Trophoblast cell (in vitro differentiated cells and primary cell): ENCODE data around the gene STK26.
A peak's percentile ranks its signal among the peaks of the same experiment; 100 is the strongest.

ENCODE experiments used
- DNase-seq, 2 donors: peaks; one replicate each; pipeline ENCODE4 v3.0.0-alpha.2; 2016
- H2AFZ ChIP-seq: 2 replicates; pipeline ENCODE4 v1.6.1; 2013; ENCODE audit warnings: low read length, moderate library complexity, mild to moderate bottlenecking; ENCODE audit not compliant: insufficient read depth, poor library complexity
- H2AK5ac ChIP-seq: 2 replicates; pipeline ENCODE4 v1.6.1; 2013; ENCODE audit warnings: mild to moderate bottlenecking, low read length
- H2BK120ac ChIP-seq: 2 replicates; pipeline ENCODE4 v1.6.1; 2013; ENCODE audit warnings: low read length, mild to moderate bottlenecking, moderate library complexity; ENCODE audit not compliant: insufficient read depth, poor library complexity
- H2BK12ac ChIP-seq: 2 replicates; pipeline ENCODE4 v1.6.1; 2013; ENCODE audit warnings: mild to moderate bottlenecking, low read length, moderate library complexity
- H2BK5ac ChIP-seq: 2 replicates; pipeline ENCODE4 v1.6.1; 2013; ENCODE audit warnings: low read length, low read depth, moderate library complexity, mild to moderate bottlenecking; ENCODE audit not compliant: poor library complexity
- H3K14ac ChIP-seq: 2 replicates; pipeline ENCODE4 v1.6.1; 2013; ENCODE audit warnings: mild to moderate bottlenecking, low read length
- H3K18ac ChIP-seq: 2 replicates; pipeline ENCODE4 v1.6.1; 2013; ENCODE audit warnings: mild to moderate bottlenecking, low read length
- H3K23ac ChIP-seq: 2 replicates; pipeline ENCODE4 v1.6.1; 2013; ENCODE audit warnings: low read length
- H3K27ac ChIP-seq: 2 replicates; pipeline ENCODE4 v1.5.1; 2013; ENCODE audit warnings: low read depth, mild to moderate bottlenecking, inconsistent platforms, low read length, moderate library complexity
- H3K27me3 ChIP-seq: 2 replicates; pipeline ENCODE4 v1.6.1; 2013; ENCODE audit warnings: inconsistent platforms, mild to moderate bottlenecking, low read length, moderate library complexity; ENCODE audit not compliant: insufficient read depth
- H3K36me3 ChIP-seq, 2 experiments: 1 replicate in 1 of 2; 2 replicates in 1 of 2; pipeline ENCODE4 v1.6.1; 2013; ENCODE audit warnings: low read length in 2 of 2, mild to moderate bottlenecking in 2 of 2, moderate library complexity in 1 of 2; ENCODE audit not compliant: insufficient read depth in 2 of 2, control insufficient read depth in 1 of 2
- H3K4ac ChIP-seq: 2 replicates; pipeline ENCODE4 v1.6.1; 2013; ENCODE audit warnings: low read depth, mild to moderate bottlenecking, low read length, moderate library complexity
- H3K4me1 ChIP-seq, 2 experiments: 1 replicate in 1 of 2; 2 replicates in 1 of 2; pipeline ENCODE4 v1.6.1; 2013; ENCODE audit warnings: low read length in 2 of 2, mild to moderate bottlenecking in 2 of 2, moderate library complexity in 1 of 2; ENCODE audit not compliant: insufficient read depth in 2 of 2, control insufficient read depth in 1 of 2
- H3K4me2 ChIP-seq: 2 replicates; pipeline ENCODE4 v1.6.1; 2013; ENCODE audit warnings: inconsistent platforms, mild to moderate bottlenecking, low read length, moderate library complexity
- H3K4me3 ChIP-seq: 2 replicates; pipeline ENCODE4 v1.5.1; 2013; ENCODE audit warnings: mild to moderate bottlenecking, low read depth, low read length, inconsistent platforms
- H3K79me1 ChIP-seq: one replicate; pipeline ENCODE4 v1.6.1; 2013; ENCODE audit warnings: low read length
- H3K79me2 ChIP-seq: 2 replicates; pipeline ENCODE4 v1.6.1; 2013; ENCODE audit warnings: low read length, mild to moderate bottlenecking; ENCODE audit not compliant: control insufficient read depth, insufficient read depth, poor library complexity
- H3K9ac ChIP-seq: 2 replicates; pipeline ENCODE4 v1.6.1; 2013; ENCODE audit warnings: mild to moderate bottlenecking, low read length
- H3K9me3 ChIP-seq: 2 replicates; pipeline ENCODE4 v1.6.1; 2013; ENCODE audit warnings: low read depth, mild to moderate bottlenecking, control low read depth, inconsistent platforms, low read length; ENCODE audit not compliant: insufficient read depth
- H4K12ac ChIP-seq: 2 replicates; pipeline ENCODE4 v1.6.1; 2013; ENCODE audit warnings: low read depth, mild to moderate bottlenecking, low read length, moderate library complexity
- H4K8ac ChIP-seq: 2 replicates; pipeline ENCODE4 v1.6.1; 2013; ENCODE audit warnings: low read depth, mild to moderate bottlenecking, low read length, moderate library complexity
- H4K91ac ChIP-seq: one replicate; pipeline ENCODE4 v1.6.1; 2013; ENCODE audit warnings: low read depth, mild to moderate bottlenecking, low read length, moderate library complexity
- WGBS: extraction: QIAGEN DNeasy Blood & Tissue Kit; methylation state at CpG from one replicate; pipeline ENCODE4 v1.1.7; 2013; ENCODE audit warnings: missing lambda C conversion rate; ENCODE audit not compliant: insufficient read length, insufficient coverage; ENCODE audit errors: extremely low coverage; 5-methylcytosine and 5-hydroxymethylcytosine counted together

Gene STK26

GRCh38 chrX:132043977-132044376, 20.9 kb downstream of the STK26 start:
- H3K79me1 ChIP-seq: no peaks in the 10 kb centered on the region
- WGBS: no CpG with 5 or more reads among the region's 2 CpGs
- no peak overlapping the region for H2BK120ac ChIP-seq

GRCh38 chrX:132044953-132045352, 21.9 kb downstream of the STK26 start:
- H4K91ac ChIP-seq: no peak overlapping the region
- no peak overlapping the region for H4K12ac ChIP-seq
- no peaks in the 10 kb centered on the region for H3K4me1 ChIP-seq
- no peak overlapping the region for H3K4me3 ChIP-seq
- no peak overlapping the region for H3K9ac ChIP-seq
- no peak overlapping the region for H3K18ac ChIP-seq
- no peaks in the 10 kb centered on the region for H3K79me1 ChIP-seq
- H3K4ac ChIP-seq: no peak overlapping the region
- no peaks in the 10 kb centered on the region for H3K9me3 ChIP-seq
- no peak overlapping the region for H2BK5ac ChIP-seq
- H3K27ac ChIP-seq: peak overlapping the region; percentile 78
- H3K36me3 ChIP-seq: no peaks in the 10 kb centered on the region
- no CpG with 5 or more reads among the region's 4 CpGs for WGBS
- H2BK12ac ChIP-seq: no peak overlapping the region
- H2BK120ac ChIP-seq: no peak overlapping the region
- no peak overlapping the region for H4K8ac ChIP-seq
- no peak overlapping the region for H3K23ac ChIP-seq
- H3K4me2 ChIP-seq: no peak overlapping the region
- H3K14ac ChIP-seq: no peak overlapping the region
- H3K27me3 ChIP-seq: no peaks in the 10 kb centered on the region
- no peak overlapping the region for H2AFZ ChIP-seq
- H2AK5ac ChIP-seq: no peak overlapping the region
- no peak for DNase-seq
- no peaks in the 10 kb centered on the region for H3K79me2 ChIP-seq

More at GRCh38 chrX:132043977-132044376, 20.9 kb downstream of the STK26 start:
- no peak overlapping the region for H3K4ac ChIP-seq
- H3K36me3 ChIP-seq: no peaks in the 10 kb centered on the region
- H3K4me1 ChIP-seq: no peaks in the 10 kb centered on the region
- H3K18ac ChIP-seq: no peak overlapping the region
- no peak overlapping the region for H4K91ac ChIP-seq
- H3K4me2 ChIP-seq: no peak overlapping the region
- H2BK5ac ChIP-seq: no peak overlapping the region
- H2AFZ ChIP-seq: no peak overlapping the region
- no peak overlapping the region for H4K8ac ChIP-seq
- H3K9me3 ChIP-seq: no peaks in the 10 kb centered on the region
- no peak overlapping the region for H2AK5ac ChIP-seq
- no peaks in the 10 kb centered on the region for H3K27me3 ChIP-seq
- H3K14ac ChIP-seq: no peak overlapping the region
- H2BK12ac ChIP-seq: no peak overlapping the region
- H3K4me3 ChIP-seq: no peak overlapping the region
- no peak overlapping the region for H4K12ac ChIP-seq
- no peak overlapping the region for H3K9ac ChIP-seq
- DNase-seq: no peak
- H3K79me2 ChIP-seq: no peaks in the 10 kb centered on the region
- no peak overlapping the region for H3K23ac ChIP-seq
- no peak overlapping the region for H3K27ac ChIP-seq

- DNase-seq: no peak
- Histone ChIP-seq H3K14ac (no peak overlapping the region), H2BK12ac (no peak overlapping the region), H3K4me3 (no peak overlapping the region), H4K12ac (no peak overlapping the region), H4K91ac (no peak overlapping the region), H3K79me1 (no peaks in the 10 kb centered on the region), H2AK5ac (no peak overlapping the region), H3K79me2 (no peaks in the 10 kb centered on the region), H3K27me3 (no peaks in the 10 kb centered on the region), H3K4me2 (no peak overlapping the region), H3K27ac (peak overlapping the region; percentile 78), H3K9me3 (no peaks in the 10 kb centered on the region), H3K4me1 (no peaks in the 10 kb centered on the region), H4K8ac (no peak overlapping the region), H3K18ac (no peak overlapping the region), H3K9ac (no peak overlapping the region), H3K36me3 (no peaks in the 10 kb centered on the region), H2BK5ac (no peak overlapping the region), H2BK120ac (no peak overlapping the region), H3K23ac (no peak overlapping the region), H2AFZ (no peak overlapping the region), H3K4ac (no peak overlapping the region)
- no CpG with 5 or more reads among the region's 2 CpGs for WGBS
These were observed 22.4 kb downstream of the STK26 start for GRCh38 chrX:132045456-132045855.

- H2AK5ac ChIP-seq: no peak overlapping the region
- H2AFZ ChIP-seq: no peak overlapping the region
- H3K9me3 ChIP-seq: no peaks in the 10 kb centered on the region
- H3K4me2 ChIP-seq: no peak overlapping the region
- no peaks in the 10 kb centered on the region for H3K79me1 ChIP-seq
- no peak overlapping the region for H3K18ac ChIP-seq
- H3K4me3 ChIP-seq: no peak overlapping the region
- no peak overlapping the region for H3K27ac ChIP-seq
- no CpG with 5 or more reads among the region's 2 CpGs for WGBS
- no peaks in the 10 kb centered on the region for H3K79me2 ChIP-seq
- H4K91ac ChIP-seq: no peak overlapping the region
- no peak overlapping the region for H4K8ac ChIP-seq
- no peak overlapping the region for H3K9ac ChIP-seq
- no peak overlapping the region for H3K23ac ChIP-seq
- no peak overlapping the region for H3K14ac ChIP-seq
- no peak overlapping the region for H2BK5ac ChIP-seq
- H3K27me3 ChIP-seq: no peaks in the 10 kb centered on the region
- H2BK120ac ChIP-seq: no peak overlapping the region
- no peaks in the 10 kb centered on the region for H3K36me3 ChIP-seq
- no peak overlapping the region for H2BK12ac ChIP-seq
- no peaks in the 10 kb centered on the region for H3K4me1 ChIP-seq
- no peak overlapping the region for H3K4ac ChIP-seq
- no peak for DNase-seq
- H4K12ac ChIP-seq: no peak overlapping the region
These were observed 23.4 kb downstream of the STK26 start for GRCh38 chrX:132046533-132046932.
